Activated CD4-positive, CD25-positive, alpha-beta regulatory T cell treated with anti-CD3 and anti-CD28 coated beads, Interleukin-2, amount 50 U/mL, for 72 hours (primary cell): ENCODE results near the gene MAN2B2.

Experiments used
- DNase-seq: peaks from one replicate; pipeline ENCODE4 v3.0.0; 2021

Gene MAN2B2

DNA sequence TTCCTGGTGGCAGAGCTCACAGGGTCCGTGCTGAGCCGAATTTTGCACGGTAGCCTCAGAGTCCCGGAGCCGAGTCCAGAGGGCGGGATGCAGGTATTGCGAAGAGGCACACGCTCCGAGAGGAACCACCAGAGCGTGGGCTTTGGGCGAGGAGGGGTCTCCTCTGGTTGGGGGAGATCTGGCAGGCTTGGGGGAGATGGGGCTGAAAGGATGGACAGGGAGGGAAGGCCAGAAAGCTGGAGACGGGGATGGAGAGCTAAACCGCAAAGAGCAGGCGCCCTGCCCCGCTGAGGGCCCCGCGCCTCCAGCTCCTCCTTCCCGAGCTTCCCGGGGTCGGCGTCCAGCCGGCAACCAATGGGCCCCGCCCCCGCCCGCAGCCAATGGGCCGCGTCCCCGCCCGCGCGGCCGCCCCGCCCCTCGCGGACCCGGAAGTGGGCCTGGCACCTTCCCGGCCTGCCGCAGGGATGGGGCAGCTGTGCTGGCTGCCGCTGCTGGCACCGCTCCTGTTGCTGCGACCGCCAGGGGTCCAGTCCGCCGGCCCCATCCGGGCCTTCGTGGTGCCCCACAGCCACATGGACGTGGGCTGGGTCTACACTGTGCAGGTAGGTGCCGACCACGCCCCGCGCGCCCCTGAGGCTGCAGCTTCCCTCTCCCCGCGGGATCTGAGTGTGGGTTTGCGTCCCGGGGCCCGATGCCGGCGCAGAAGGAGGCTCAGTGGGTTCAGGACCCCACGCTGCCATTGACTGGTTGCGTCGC, at the start of gene MAN2B2:
TSS of gene MAN2B2 (plus strand) at position 443 of the 756 bp plus-strand sequence. CDS start at position 465, 22 bp downstream.
- DNase-seq = peak; percentile 88

DNA sequence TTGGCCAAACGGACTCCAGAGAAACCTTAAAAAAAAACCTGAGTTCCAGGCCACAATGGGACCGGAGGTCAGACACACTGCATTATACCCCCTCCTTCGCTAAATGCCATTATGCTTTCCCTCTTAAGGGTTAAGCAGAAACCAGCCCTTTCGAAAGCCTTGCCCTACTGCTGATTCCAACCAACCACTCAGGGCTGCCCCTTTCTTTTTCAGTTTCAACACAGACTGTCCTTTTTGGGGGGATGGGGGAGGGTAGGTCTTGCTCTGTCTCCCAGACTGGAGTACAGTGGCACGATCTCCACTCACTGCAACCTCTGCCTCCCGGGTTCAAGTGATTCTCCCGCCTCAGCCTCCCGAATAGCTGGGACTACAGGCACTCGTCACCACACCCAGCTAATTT, 49.5 kb upstream of the MAN2B2 start:
- DNase-seq = no peak

DNA sequence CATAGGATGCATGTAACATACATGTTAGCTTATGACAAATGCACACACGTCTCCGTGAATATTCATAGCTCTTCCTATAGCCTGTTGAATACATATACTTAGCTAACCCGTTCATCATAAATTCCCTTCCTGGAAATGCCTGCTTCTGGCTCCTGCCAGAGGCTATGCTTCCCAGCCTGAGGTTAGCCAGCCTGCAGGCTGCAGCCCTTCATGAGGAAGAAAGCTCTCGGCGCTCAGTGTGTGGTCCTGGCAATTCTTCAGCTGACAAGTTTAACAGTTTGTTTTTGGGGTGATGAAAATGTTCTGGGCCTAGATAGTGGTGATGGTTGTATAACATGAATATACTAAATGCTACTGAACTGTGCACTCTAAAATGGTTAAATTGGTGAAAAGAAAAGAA, 48.8 kb upstream of the MAN2B2 start:
- no peak for DNase-seq

DNA sequence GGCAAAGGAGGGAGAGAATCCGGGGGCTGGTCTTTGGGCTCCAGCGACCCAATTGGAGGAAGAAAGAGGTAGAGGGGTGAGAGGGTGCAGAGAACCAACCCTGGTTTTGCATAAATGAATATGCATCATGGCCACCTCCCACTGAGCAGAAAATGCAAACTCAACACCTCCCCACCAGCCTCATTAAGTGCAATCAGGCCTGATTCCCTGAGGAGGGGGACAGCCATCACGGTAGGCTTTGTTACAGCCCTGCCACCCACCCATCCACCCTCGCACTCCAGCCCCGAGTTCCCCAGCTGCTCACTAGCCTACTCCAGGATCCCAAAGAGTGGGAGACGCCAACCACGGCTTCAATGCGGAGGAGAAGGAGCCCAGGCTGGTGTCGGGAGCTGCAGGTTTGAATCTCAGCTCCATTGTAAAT, 48.3 kb upstream of the MAN2B2 start:
- no peak for DNase-seq

DNA sequence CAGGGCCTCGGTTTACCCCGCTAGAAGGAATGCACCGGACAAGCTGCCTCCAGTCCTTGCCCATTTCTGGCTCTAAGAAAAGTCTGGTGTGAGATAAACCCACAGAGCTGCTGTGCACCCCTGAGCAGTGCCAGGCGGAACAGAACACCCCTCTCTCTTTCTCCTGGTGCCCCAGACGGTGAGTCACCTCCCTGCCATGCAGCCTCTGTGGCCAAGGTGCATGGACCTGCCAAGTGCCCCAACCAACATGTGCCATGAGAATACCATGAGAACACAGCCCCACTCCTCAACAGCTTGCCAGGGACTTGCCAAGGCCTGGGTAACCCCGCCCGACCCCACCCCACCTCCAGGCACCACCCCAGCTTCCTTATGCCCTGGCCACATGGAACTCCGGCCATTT, 47.7 kb upstream of the MAN2B2 start:
- DNase-seq = no peak

DNA sequence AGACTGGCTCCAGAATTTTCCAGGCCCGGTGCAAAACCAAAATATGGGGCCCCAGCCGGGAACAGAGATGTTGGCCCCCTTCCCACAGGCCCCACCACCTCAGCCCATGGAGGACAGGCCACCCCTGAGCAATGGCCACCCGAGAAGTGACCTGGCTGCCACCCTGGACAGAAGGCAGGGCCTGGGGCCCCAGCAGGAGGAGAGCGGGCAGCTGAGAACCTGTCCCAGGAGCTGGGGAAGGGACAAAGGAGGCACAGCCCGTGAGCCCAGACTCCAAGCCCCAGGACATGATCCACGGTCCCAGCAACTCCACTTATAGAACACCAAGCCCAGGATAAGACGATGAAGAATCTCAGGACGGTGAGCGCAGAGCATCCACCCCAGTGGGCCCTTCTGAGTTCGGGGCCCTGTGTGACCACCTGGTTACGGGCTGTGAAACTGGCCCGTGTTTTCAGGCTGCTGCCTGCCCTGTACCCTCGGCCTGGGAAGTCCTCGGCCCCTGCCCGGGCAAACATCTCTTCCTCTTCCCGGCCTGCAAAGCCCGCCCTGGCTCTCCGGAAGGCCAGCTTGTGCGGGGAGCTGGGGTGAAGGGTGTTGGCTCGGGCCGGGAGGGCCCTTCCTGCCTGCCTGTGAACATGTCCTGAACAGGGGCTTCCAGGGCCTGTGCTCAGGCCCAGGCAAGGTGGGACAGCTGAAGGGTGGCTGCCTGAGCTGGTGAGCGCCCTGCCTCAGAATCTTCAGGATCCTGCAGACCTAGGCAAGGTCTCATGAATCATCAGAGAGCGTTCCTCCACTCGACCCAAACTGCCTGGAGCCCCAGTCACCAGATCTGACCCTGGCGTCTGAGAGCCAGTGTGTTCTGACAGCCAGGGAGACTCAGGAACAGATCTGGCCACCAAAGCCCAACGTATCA, 47.0 kb upstream of the MAN2B2 start:
- no peak for DNase-seq

DNA sequence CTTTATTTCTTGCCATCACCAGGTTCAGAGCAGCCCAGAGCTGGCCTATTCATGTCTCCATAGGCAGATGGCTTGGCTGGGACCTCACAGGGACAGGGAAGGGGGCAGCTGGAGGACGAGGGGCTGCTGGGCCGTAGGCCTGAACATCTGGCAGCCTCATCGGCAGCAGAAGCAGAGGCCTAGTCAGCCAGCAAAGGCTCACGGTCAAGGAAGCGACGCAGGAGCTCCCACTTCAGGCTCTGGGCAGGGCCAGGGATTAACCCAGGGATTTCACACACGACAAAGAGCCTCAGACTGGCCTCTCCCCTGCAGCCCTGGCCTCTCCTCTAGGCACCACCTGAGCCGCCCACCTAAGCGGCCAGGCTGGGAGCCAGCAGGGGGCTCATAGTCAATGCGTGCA, 46.0 kb upstream of the MAN2B2 start:
- DNase-seq = no peak

DNA sequence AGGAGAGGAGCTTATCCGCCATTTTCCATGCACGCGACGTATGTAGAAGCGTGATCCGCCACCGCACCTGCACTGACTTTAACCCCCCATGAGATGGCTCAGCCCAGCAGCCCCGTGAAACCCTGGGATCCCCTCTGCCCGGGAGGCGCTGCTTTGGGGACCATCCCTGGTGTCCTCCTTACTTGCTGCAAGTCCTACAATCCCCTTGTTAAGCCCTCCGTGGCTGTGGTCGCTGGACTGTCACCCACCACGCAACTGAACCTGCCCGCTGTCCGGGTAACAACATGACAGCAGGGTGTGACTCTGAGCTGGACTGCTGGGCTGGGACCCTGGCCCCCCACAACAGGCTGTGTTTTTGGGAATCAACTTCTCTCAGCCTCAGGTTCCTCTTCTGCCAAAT, 44.7 kb upstream of the MAN2B2 start:
- DNase-seq = no peak

DNA sequence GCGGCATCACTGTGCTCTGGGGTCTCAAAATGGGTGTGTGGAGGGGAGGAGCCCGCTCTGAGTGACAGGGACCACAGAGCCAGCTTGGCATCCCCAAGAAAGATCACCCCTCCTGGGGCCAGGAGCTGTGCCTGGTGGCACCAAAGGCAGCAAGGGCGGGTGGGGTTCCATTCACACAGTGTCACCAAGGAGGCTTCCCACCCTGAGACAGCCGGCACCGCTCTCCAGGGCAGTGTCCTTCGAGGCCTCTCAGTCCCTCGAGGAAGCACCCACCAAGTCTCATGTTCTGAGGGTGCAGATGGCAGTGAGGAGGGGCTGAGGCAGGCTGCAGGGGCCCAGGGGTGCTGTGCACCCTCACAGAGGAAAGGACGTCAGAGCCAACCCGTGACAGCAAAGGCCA, 44.0 kb upstream of the MAN2B2 start:
- DNase-seq = no peak

DNA sequence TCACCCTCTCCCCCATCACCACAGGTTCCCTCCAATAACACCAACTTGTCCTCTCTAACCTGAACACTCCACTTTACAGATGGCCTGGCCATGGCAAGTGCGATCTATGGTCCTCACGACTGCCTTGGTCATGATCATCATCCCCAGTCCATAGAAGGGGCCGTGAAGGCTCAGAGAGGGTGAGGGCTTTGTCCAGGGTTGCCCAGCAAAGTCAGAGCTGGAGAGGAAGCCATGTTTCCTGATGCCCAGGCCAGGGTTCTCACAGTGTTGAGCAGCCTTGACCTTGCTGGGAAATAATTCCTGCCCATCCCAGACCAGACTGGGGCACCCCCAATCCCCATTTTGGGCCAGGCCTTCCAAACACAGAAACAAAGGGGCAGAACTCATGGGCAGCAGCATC, 42.9 kb upstream of the MAN2B2 start:
- no peak for DNase-seq

DNA sequence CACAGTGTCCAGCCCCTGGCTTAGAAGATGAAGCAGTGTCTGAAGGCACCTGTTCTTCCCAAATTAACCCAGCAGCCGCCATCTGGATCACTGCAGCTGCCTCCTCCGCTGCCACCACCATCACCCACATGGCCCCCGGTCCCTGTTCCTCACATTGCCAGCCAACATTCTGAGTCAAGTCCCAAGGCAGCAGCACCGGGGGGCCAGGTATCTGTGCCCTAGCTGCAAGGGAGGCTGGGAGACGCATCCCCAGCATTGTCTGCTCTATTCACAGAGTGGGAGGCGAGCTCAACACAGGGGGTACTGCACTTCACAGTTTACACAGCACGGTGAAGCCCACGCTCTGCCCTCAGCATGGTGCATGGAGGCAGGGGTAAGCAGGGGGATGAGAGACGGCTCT, 42.3 kb upstream of the MAN2B2 start:
- no peak for DNase-seq

DNA sequence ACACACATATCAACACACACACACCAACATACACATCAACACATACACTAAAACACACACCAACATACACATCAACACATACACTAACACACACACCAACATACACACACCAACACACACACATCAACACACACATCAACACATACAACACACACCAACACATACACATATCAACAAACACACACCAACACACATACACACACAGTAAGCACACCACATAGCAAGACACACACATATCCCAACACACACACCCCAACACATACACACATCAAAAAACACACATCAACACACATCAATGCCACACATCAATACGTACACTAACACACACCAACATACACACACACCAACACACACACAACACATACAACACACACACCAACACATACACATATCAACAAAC, 40.9 kb upstream of the MAN2B2 start:
- no peak for DNase-seq

DNA sequence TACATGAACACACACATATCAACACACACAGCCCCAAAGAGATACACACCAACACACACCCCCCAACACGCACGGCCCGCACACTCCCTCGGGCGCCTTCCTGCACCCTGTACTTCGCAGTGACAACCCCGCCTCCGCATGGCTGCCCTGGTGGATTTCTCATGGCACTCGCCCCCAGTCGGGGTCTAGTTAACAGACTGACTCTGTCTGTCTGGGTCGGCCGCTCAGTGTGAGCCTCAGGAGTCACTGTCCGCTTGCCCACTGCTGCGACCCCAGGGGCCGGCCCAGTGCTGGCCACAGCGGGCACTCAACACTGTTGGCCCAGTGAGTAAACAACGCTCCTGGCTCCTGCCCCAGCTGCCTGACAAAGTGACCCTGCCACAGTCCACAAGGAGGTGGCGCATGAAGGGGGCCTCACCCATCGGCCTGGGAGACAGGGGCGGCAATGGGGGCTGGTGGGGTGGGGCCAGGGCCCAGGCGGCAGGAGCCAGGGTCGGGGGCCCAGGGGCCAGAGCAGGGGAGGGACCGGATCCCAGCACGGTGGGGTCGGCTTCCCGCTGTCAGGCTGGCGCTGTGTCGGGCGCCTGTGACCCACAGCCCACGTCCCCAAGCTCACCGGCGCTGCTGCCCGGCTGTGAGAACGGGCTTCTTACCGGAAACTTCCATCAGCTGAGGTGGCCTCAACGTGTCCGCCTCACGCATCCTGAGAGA, 40.2 kb upstream of the MAN2B2 start:
- DNase-seq = no peak

DNA sequence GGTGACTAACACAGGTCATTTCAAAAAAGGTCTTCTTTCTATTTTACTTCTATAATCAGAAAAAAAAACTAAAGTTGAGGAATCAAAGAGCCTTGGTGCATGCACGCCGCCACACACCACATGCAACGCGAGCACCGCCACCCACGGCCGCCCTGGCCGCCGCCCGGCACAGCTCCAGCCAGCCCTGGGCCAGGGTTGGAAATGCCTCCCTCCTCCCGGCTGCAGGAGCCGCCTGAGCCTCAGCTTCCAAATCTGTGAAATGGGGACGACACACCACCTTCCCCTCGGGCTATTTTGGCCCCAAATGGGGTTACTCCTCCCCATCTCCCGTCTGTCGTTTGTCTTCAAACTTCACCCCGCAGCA, 39.7 kb upstream of the MAN2B2 start:
- DNase-seq = no peak

DNA sequence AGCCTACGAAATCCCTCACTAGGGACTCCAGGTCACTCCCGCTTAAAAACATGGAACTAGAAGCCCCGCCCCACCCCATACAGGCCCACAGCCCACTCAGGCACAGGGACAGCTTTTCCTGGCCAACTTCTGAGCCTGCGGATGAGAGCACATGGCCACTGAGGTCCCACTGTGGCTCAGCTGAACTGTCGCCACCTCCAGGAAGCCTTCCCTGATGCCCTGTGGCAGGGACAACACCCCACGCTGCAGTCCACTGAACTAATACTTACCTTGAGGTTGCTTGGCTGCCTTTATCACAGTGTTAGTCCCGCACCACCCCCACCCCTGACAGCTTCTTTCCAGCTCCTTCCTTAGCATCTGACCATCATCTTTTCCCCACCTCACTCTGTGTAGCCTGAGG, 39.3 kb upstream of the MAN2B2 start:
- no peak for DNase-seq

DNA sequence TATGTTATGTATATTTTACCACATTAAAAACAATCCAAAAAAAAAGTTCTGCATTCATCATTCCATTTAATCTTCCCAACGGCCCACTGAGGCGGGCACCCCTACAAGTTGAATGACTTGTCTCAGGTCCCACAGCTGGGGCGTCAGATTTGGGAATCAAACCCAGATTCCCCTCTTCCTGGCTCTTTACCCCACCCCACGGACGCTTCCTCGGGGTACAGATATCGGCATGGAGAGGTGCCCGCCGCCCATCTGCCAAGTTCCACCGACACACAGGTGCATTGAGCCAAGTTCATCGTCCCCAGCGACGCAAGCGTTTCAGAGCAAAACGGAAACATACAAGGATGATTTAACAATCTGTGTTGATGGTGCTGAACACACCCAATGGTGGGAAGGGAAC, 36.9 kb upstream of the MAN2B2 start:
- no peak for DNase-seq

DNA sequence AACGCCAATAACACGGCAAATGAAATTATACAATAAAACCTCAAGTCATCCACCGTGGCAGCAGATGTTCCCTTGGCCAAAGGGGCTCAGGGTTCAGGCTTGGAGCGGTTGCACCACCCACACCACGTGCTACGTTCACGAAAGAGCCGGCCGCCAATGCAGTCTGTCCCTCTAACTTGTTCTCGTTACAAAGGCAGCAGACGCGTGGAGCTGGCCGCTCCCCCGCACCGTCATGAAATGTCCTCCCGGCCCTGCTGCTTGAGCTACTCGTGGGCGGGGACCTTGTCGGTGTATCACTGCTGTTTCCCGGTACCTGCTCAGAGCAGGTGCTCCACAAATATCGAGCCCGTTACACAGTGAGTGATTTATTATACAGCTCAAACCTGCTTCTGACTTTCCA, 36.4 kb upstream of the MAN2B2 start:
- no peak for DNase-seq

DNA sequence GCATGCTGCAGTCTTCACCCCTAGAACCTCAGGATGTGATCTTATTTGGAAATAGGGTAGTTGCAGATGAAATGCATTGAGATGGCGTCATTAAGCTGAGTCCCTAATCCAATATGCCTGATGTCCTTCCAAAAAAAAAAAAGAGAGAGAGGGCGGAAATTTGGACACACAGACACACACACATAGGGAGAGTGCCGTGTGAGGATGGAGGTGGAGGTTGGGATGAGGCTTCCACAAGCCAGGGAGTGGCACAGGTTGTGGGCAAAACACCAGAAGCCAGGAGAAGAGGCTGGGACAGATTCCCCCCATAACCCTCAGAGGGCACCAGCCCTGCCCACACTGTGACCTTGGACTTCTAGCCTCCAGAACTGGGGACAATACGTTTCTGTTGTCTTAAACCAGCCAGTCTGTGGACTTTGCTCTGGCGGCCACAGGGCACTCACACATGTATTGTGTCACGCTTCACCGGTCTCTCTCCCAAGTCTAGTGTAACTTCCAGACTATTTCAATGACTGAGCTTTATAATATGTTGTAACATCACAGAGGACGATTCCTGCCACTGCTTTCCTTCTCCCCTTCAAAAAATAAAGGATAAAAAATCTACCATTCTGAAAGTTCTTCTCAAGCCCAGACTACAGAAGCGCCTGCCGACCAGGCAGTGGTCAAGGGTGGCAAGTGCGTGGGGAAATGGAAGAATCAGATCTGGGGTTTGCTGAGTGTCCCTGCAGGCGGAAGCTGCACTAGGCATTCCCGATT, 35.8 kb upstream of the MAN2B2 start:
- no peak for DNase-seq

DNA sequence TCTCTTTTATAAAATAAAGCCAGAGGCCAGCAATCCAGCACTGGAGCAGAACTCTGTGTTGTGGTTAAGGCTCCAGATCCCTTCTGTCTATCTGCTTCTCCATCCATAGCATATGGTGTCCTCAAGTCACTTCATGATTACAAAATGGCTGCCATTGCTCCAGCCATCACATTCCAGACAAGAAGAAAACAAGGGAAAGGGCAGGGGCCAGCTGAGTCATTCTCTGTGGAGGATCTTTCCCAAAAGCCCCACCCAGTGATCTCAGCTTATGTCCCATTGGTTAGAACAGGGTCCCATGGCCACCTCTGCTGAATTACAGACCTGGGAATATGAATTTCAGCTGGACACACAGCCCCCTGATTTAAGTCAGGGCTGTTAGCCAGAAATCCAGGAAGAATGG, 34.1 kb upstream of the MAN2B2 start:
- DNase-seq = no peak

DNA sequence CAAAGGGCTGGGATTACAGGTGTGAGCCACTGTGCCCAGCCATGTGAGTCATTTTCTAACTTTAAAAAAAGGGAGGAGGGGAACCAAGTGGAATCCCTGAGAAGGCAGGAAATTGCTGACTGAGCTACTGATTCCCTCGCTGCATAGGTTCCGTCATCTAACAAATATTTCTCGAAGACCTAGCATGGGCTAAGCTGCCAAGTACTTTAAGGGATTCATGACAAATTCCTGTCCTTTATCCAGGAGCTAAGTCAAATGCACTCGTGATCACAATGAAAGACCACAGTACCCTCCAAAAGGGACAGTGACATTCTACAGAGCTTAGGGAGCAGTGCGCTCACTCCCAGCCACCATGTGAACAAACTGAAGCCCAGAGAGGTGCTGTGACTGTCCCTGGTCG, 33.2 kb upstream of the MAN2B2 start:
- DNase-seq = no peak

DNA sequence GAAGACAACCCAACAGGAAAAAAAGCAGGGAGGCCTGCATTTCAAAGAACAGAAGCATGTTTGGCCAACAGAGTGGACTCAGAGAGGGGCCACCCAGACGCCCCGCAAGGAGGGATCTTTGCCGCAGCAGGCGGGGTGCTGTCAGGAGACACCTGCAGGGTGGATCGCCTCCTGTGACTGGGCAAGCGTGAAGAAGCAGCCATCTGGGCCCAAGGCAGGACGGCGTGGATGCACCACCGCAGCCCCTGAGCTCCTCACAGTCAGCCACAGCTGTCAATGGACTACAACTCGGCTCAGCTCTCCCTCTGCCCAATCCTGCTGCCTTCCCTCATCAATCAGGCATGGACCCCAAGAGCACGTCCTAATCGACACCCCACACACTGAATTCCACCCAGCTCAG, 32.0 kb upstream of the MAN2B2 start:
- DNase-seq = no peak

DNA sequence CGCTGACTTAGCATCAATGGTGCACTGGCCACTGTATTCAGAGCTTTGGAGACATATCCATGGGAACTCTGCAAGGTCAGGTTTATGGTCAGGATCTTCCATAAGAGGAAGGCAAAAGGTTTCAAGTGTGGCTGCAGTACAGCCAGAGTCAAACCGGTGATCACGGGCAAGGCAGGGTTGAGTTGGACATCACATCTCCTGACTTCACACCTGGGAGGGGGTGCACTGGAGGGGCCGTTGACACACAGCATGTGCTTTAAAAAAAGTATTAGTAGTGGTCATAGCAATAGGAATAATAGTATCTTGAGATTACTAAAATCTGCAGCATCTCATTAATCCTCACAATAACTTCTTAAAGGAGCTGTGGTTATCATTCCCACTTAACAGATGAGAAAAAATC, 28.9 kb upstream of the MAN2B2 start:
- DNase-seq = no peak
